ENCODE results near the gene ITGAX.

GRCh38 chr16:31429796-31430195, 74.8 kb downstream of the ITGAX start:
- TF ChIP-seq POLR2A (IDR thresholded peaks at IDR 0.05) (no peak), CTCF (IDR thresholded peaks at IDR 0.05) (no peak)
